ENCODE measurements around the gene BTG4.

The BTG4 gene

GRCh38 chr11:111512296-111513239, at the start of gene BTG4:
TSS of gene BTG4 (minus strand) at chr11:111512386. CDS start at chr11:111498776, 13,610 bp downstream.
- peak; percentile 30 for DNase-seq

DNA sequence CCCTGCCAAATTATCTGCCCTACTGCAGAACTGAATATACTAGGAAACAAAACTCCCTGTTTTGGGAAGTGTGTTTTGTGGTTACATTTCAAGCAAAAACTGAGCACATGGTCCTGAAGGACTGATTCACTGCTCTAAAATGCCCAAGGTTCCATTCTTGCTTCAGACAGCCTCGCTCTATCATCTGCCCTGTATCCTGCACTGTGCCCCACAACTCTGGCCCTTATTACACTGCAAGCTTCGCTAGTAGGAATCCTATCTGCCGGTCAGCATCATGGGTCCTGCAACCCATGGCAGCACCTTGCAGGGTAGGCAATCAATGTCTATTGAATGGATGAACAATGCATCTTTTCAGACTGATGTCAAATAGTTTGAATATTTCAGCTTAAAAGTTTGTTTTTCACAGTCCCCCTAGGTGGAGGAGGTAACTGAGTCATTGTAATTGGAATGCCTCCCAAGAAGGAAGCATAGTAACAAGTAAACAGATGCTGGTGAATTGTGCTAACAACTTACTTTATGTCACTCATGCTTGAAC, 49.7 kb upstream of the BTG4 start:
- DNase-seq, result no peak

DNA sequence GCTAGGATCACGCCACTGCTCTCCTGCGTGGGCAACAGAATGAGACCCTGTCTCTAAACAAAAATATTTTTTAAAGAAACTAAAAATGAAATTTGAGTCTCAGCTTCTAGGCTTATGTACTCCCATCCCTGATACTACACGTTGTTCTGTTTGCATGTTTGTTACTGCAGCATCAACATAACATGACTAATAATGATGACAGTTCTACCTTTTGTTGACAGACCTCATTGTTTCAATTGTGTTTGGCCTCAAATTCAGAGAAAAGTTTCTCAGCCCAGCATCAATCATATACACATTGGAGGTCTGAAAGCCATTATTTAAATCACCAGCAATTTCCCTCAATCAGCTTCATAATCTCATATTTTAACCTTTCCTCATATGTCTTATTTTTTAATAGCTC, 49.1 kb upstream of the BTG4 start:
- DNase-seq, result no peak

- DNase-seq, result no peak
These were observed 48.6 kb upstream of the BTG4 start for GRCh38 chr11:111560800-111561199.

DNA sequence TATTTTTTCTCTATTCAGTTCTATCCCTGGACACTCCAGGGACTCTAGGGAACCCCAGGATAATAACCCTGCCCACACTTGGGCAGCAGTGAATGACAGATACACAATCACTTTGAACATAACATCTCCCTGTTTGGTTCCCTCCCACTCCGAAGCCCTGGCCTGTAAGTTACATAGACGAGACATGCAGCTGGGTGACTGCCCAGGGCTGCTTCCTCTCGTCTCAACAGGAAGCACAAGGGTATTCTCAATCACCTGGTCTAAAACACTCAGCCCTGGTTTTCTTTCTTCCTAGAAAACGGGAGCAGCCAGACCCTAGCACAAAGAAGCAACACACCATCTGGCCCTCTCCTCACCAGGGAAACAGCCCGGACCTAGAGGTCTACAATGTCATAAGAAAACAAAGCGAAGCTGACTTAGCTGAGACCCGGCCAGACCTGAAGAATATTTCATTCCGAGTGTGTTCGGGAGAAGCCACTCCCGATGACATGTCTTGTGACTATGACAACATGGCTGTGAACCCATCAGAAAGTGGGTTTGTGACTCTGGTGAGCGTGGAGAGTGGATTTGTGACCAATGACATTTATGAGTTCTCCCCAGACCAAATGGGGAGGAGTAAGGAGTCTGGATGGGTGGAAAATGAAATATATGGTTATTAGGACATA, 47.7 kb upstream of the BTG4 start:
- no peak for DNase-seq

DNA sequence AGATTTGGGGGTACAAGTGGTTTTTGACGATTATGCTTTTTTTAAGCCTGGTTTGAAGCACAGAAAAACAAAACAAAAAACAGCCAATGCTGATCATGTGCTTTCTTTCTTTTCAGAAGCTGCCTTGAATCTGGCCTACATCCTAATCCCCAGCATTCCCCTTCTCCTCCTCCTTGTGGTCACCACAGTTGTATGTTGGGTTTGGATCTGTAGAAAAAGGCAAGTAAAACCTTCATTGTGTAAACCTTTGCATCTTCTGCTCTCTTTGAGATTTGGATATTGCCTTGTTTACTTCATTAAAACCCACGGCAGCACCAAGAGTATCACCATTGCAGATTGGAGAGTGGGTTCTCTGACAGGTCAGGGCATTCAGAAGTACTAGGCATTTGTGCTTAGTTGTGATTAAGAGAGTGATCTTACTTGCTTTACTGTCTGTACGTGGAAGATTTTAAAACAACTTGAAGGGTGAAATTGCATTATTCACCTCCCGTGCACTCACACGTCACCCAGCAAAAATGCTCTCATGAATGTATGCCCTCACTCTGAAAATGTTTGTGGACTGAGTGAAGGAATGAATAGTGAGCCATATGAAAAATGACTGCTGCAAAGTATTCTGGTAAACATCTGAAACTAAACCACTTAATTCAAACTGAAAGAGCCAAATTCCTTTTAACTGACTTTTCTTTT, 45.4 kb upstream of the BTG4 start:
- no peak for DNase-seq

- DNase-seq, result no peak
These were observed 43.1 kb upstream of the BTG4 start for GRCh38 chr11:111555255-111555654.

DNA sequence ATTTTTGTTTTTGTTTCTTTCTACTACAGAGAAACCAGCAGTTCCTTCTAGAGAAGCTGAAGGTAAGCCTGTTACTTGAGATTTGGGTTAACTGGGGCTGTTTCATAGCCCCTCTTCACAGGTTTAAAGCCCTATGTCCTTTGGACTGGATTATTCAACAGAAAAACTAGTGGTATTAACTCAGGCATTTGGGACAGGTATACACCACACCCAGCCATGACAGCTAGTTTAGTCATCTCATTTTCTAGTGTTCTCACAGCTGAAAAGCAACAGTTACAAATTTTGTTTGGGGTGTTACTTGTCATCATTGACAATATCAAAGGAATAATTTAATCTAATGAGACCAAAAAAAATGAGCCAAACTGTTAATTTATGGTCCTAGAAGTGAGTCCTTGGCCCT, 42.3 kb upstream of the BTG4 start:
- no peak for DNase-seq

GRCh38 chr11:111550258-111550657, 38.1 kb upstream of the BTG4 start:
- DNase-seq, result no peak

DNA sequence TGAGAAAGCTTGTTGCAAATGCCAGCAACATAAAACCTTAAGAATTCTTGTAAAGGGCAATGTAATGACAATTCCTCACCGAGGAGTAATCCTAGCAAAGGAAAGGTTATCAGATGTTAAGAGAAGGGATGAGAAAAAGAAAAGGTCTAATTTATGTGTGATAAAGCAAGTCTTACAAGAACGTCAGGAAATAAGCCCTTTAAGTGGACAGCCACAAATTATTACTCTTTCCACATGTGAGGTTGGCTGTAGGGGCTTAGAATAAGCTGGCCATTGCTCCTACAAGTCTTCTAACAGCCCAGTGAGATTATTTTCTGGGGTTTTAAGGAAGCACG, 37.6 kb upstream of the BTG4 start:
- DNase-seq, result no peak

- DNase-seq, result no peak
These were observed 37.1 kb upstream of the BTG4 start for GRCh38 chr11:111549196-111549868.

GRCh38 chr11:111548525-111548924, 36.3 kb upstream of the BTG4 start:
- no peak for DNase-seq

DNA sequence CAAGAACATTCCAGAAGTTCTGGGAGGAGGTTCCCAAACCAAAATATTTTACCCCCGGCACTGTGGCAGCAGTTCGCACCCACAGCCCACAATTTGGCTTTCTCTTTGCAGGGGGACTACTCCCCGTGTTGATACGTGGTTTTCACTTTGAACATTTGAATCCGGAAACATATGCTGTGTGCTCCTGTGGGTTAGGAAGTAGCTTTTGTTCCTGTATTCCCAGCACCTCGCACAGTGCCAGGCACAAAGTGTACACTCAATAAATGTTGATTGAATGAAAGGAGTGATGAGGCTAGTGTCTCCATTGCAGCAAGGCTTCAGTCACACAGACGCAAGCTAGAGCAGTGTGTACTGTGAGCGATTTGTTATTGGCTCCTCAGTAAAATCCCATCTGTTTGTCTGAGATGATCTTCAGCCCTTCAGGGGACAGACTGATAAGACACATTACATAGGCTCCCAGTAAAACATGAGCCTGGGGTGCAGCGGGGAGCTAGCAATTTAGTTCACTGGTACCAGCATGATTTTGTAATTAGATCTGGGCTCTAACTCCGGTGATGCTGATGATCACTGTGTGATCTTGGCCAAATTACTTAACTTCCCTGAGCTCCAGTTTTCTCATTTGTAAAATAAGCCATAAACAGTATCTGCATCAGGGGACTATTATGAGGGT, 30.6 kb upstream of the BTG4 start:
- no peak for DNase-seq

DNA sequence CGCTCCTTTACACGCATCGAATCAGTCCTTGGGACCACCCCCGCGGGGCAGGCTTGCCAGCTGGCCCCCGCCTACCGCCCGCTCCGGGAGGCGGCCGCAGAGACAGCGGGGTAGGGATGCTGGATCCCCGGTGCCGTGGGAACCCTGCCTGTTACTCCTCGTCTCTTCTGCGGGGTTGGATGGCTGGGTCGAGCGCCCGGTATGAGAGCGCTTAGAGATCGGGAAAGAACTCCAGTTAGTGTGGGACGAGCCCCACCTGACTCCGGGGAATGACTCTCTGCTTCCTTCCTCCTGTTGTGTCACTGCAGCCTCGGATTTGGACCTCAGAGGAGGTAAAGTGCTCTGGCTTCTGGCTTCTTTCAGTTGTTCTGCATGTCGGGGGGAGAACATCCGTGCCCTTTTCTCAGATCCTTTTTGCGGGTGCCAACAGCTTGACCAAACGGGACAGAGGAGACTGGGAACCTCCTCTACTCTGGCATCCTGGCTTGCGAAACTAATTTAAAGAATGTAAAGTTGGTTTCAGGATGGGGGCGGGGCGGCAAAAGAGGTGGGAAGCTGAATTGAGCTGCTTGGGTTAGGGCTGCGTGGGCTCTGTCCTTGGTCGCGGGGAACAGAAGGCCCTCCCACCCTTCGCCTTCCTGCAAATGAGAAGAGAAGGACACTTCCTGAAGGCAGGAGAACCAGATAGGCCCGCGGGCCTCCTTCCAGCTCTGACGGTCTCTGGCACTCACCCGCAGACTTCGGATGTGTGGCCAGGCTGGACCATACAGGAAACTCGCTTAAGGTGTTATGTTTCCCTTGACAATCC, 29.3 kb upstream of the BTG4 start:
- no peak for DNase-seq

- DNase-seq, result no peak
These were observed 28.7 kb upstream of the BTG4 start for GRCh38 chr11:111540937-111541253.

DNA sequence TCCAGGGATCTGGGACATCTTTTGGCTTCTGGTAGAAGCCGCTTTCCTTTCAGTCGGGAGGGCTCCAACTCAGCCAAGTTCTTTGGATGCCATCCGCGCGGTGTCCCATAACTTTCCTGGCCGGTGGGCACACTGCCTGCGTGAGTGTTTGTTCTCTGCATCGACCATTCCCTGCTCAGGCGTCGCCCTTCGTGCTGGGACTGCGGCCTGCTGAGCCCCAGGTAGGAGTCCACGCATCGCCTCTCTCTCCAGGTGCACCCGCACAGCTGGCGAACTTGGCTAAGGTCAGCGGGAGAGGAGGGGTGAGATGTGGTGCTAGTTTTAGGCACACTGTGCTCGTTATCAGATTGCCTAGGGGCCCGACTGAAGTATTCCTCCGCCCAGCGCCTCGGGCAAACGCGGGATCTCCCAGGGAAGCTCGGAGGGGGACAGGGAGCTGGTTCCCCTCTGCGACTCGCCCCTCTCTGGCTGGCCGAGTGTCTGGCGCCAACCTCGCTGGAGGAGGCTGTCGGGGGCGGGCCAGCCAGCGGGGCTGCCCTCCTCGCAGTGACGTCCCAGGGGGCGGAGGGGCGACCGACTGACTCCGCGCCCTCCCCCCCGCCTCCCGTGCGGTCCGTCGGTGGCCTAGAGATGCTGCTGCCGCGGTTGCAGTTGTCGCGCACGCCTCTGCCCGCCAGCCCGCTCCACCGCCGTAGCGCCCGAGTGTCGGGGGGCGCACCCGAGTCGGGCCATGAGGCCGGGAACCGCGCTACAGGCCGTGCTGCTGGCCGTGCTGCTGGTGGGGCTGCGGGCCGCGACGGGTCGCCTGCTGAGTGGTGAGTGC, 28.1 kb upstream of the BTG4 start, which contains the start of gene LAYN:
Gene LAYN (plus strand): TSS at position 607 of the 823 bp plus-strand sequence. CDS start 124 bp downstream, at position 731.
- DNase-seq, result peak; percentile 56

DNA sequence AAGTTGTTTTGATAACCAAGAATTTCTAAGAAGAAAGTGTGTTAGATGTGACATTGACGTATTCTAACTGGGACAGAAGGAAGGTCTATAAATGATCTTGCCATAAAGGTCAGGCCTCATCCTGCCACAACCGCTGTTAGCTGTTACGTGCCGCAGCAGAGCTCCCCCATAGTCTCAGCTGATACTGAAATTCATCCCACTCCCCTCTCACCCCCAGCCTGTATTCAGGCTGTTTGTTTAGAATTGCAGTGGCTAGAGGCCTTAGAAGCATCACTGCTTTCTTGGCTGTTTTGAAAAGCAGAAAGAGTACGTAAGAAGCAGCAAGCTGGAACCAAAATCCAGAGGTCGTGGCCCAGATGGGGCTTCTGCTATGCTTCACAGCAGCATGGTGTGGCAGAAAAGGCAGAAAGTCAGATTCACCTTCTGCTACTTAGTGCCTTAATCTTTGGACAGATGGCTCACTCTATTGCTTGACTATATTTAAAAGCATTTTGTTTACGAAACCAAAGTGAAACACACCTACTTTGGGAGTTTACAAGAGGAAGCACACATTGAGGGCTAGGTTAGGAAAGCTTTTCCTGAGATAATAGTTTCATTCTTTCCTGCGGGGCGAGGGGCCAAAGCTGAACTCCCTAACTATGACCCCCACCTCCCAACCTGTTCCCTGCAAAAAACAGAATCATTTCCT, 27.4 kb upstream of the BTG4 start:
- DNase-seq, result peak; percentile 12

- DNase-seq, result no peak
These were observed 26.4 kb upstream of the BTG4 start for GRCh38 chr11:111538407-111539114.

DNA sequence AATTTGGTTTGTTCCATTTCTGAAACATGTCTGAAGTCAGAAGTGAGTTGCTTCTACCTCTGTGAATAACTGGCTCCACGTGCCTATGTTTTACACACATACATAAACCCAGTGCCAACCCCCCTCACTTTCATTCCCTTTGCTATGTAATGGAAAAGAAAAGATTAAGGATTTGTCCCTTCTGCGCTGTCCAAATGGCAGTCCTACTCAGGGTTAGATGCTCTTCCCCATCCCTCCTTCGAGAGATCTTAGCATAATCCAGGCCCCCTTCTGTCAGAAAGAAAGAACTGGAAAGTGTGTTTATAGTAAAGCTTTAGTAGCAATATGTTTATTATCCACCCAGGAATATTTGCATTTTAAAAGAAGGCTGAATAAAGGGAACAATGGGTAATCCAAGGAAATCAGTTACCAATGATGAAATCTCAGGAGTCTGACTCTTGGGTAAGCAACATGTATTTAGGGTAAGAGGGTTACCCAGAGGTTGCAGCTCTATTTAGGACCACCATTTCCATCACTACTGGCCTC, 25.2 kb upstream of the BTG4 start:
- DNase-seq, result no peak

All from DMS79 treated with DMSO at 0.1 percent for 48 hours (cell line).